Measurements from ENCODE around the gene RAVER1. TPM values are rescaled to one million over a fixed set of nuclear protein-coding genes. Genes with fewer than 3 reads are reported as not detected.

The RAVER1 gene
- total and polyA plus RNA-seq, 9 of the 15 experiments (the other 6 are each of a cell fraction or from before 2014, with no cell fraction given) = 0.06 to 113 (median 7.0) TPM

DNA sequence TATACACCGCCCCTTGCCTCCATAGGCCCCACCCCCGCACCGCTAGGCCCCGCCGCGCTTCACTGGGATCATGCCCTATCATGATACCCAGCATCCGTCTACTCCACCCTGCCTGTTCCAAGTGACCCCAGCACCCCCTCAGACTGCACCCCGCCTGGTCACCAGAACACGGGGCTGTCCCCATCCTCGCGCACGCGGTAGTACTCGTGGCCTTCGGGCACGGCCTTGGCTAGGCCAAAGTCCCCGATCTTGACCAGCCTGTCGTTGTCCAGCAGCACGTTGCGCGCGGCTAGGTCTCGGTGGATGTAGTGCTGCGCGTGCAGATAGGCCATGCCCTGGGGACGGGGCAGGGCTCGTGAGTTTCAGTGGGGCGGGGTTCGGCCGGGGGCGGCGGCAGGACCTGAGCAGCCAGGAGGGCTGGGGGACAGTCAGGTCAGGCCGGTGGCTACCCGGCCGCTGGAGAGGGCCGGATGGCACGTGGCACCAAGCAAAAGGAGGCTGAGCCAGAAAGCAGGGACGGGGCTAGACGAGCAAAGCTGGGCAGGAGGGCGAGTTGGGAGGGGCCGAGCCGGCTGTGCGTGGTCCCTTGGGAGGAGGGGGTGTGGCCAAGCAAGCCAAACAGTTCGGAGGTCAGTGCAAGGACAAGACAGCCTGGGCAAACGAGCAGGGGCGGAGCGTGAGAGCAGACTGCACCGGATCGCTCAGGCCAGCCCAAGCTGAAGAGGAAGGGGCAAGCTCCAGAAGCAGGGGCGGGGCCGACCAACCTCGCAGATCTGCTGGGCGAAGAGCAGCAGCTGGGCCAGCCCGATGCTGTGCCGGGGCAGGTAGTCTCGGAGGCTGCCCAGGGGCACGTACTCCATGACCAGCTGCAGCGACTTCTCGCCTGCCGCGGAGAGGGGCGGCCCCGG is 19.7 kb upstream of the RAVER1 start:
- H2AFZ ChIP-seq (ENCODE audit: low read depth, low read length) = no peak overlapping the region
- no peaks in the 10 kb centered on the region for H4K20me1 ChIP-seq (replicated peaks; ENCODE audit: control insufficient read depth, insufficient read depth, low read length)
- no TSS peak for BruUV-seq (replicated peaks)
- H3K4me1 ChIP-seq (replicated peaks in 1 of 2; ENCODE audit: control insufficient read depth in 2 of 2, insufficient read depth in 2 of 2, low read length in 2 of 2) = peaks cover 0 to 26% of the 10 kb centered on the region in 2 experiments; a peak in 2 of 5 replicates
- H3K27me3 ChIP-seq (ENCODE audit: control insufficient read depth in 2 of 2, insufficient read depth in 2 of 2, low read length in 2 of 2) = no peaks in the 10 kb centered on the region
- WGBS (ENCODE audit: insufficient coverage, low coverage, missing lambda C conversion rate) = 96% methylated on average over 38 of the region's 63 CpGs
- intact Hi-C loops (cut with micrococcal nuclease) = no loop called here
- H3K4me2 ChIP-seq (ENCODE audit: insufficient read depth, low read length) = no peak overlapping the region
- H3K36me3 ChIP-seq (ENCODE audit: control insufficient read depth, insufficient read depth, low read length) = peaks cover 63% of the 10 kb centered on the region; the same call in 2 of the 3 replicates
- ChIA-PET POLR2A (no interaction called here), CTCF (ENCODE audit: low intra/inter-chr PET ratio) (no interaction called here)
- peak; percentile 70; the same call in 2 of the 3 replicates for ATAC-seq
- no peak for FAIRE-seq
- in situ Hi-C loops (cut with MboI) = no loop called here
- no peaks in the 10 kb centered on the region for H3K9me1 ChIP-seq (ENCODE audit: control insufficient read depth, insufficient read depth, low read length)
- H3K4me3 ChIP-seq = no peak overlapping the region
- no peak overlapping the region for H3K27ac ChIP-seq (ENCODE audit: extremely low read depth, low read depth, low read length)
- H3K9ac ChIP-seq (ENCODE audit: insufficient read depth in 1 of 2, low read depth in 2 of 2, low read length in 2 of 2) = peak overlapping the region in 1 of 2 experiments; percentile 35; a peak in 1 of 4 replicates
- H3K9me3 ChIP-seq (replicated peaks; ENCODE audit: control insufficient read depth, insufficient read depth, low read depth, low read length) = no peaks in the 10 kb centered on the region
- DNase-seq (ENCODE audit: extremely low read depth in 1 of 4, low spot score in 3 of 4) = peak; percentile 38 to 73 (median 46)
- H3K79me2 ChIP-seq (ENCODE audit: control insufficient read depth, insufficient read depth, low read length) = no peaks in the 10 kb centered on the region
- TF ChIP-seq ZNF280B (CRISPR knock-in tag; IDR thresholded peaks at IDR 0.05) (no peak), RBM22 (IDR thresholded peaks at IDR 0.05; ENCODE audit: low read depth, low read length, poor library complexity, severe bottlenecking) (peak; percentile 51), EP400 (IDR thresholded peaks at IDR 0.05) (no peak), ZBTB9 (CRISPR knock-in tag; IDR thresholded peaks at IDR 0.05) (no peak), RBFOX2 (IDR thresholded peaks at IDR 0.05; ENCODE audit: low read depth, low read length) (peak; percentile 19), NFXL1 (CRISPR knock-in tag; IDR thresholded peaks at IDR 0.05) (no peak), HES1 (IDR thresholded peaks at IDR 0.05; ENCODE audit: low read depth) (no peak), ZBTB17 (CRISPR knock-in tag; IDR thresholded peaks at IDR 0.05) (no peak)
- TF ChIP-seq, protein P1, sequence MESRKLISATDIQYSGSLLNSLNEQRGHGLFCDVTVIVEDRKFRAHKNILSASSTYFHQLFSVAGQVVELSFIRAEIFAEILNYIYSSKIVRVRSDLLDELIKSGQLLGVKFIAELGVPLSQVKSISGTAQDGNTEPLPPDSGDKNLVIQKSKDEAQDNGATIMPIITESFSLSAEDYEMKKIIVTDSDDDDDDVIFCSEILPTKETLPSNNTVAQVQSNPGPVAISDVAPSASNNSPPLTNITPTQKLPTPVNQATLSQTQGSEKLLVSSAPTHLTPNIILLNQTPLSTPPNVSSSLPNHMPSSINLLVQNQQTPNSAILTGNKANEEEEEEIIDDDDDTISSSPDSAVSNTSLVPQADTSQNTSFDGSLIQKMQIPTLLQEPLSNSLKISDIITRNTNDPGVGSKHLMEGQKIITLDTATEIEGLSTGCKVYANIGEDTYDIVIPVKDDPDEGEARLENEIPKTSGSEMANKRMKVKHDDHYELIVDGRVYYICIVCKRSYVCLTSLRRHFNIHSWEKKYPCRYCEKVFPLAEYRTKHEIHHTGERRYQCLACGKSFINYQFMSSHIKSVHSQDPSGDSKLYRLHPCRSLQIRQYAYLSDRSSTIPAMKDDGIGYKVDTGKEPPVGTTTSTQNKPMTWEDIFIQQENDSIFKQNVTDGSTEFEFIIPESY (CRISPR knock-in tag; IDR thresholded peaks at IDR 0.05) = peak; percentile 96
- TF ChIP-seq, protein P2, sequence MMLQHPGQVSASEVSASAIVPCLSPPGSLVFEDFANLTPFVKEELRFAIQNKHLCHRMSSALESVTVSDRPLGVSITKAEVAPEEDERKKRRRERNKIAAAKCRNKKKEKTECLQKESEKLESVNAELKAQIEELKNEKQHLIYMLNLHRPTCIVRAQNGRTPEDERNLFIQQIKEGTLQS (IDR thresholded peaks at IDR 0.05) = peak; percentile 19; the same call in 1 of the 2 replicates
- TF ChIP-seq, protein P2 (CRISPR knock-in tag; conservative IDR thresholded peaks at IDR 0.05) = no peak
- TF ChIP-seq, protein P3, sequence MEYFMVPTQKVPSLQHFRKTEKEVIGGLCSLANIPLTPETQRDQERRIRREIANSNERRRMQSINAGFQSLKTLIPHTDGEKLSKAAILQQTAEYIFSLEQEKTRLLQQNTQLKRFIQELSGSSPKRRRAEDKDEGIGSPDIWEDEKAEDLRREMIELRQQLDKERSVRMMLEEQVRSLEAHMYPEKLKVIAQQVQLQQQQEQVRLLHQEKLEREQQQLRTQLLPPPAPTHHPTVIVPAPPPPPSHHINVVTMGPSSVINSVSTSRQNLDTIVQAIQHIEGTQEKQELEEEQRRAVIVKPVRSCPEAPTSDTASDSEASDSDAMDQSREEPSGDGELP (CRISPR knock-in tag; IDR thresholded peaks at IDR 0.05; ENCODE audit: borderline replicate concordance) = no peak

Measured in K562 (cell line).